K562 (cell line): Measurements from ENCODE around the gene UBE2L6. TPM values are rescaled to one million over a fixed set of nuclear protein-coding genes. Genes with fewer than 3 reads are reported as not detected.

Experiments used
- DDX20 ChIP-seq: fragments of 450-650 bp; IDR thresholded peaks from 2 replicates; pipeline ENCODE4 v1.6.1; 2016; ENCODE audit warnings: missing genetic modification characterization, low read depth, mild to moderate bottlenecking, missing compliant biosample characterization, moderate library complexity
- EHMT2 ChIP-seq: fragments of 450-650 bp; IDR thresholded peaks from 2 replicates; pipeline ENCODE4 v1.6.1; 2018; ENCODE audit warnings: antibody characterized with exemption
- ETV6 ChIP-seq, 3 experiments: fragments of 150-350 bp in 1 of 3; sonication (generic) in 1 of 3; formaldehyde crosslinking in 1 of 3; IDR thresholded peaks; 2 replicates each; pipeline versions ENCODE4 v1.6.1 to v1.8.0; 2014 to 2022; ENCODE audit warnings: borderline replicate concordance in 2 of 3, low read depth in 2 of 3, antibody characterized with exemption in 1 of 3, low read length in 1 of 3, mild to moderate bottlenecking in 1 of 3, missing genetic modification reagents in 1 of 3
- KDM1A ChIP-seq, 2 experiments: fragments of 450-650 bp; IDR thresholded peaks; 2 replicates each; pipeline ENCODE4 v1.6.1; 2016; ENCODE audit warnings: mild to moderate bottlenecking in 2 of 2
- SIX5 ChIP-seq, 2 experiments: IDR thresholded peaks; 2 replicates each; pipeline ENCODE4 v1.6.1; 2011; ENCODE audit warnings: low read length in 2 of 2, borderline replicate concordance in 1 of 2, low read depth in 1 of 2, mild to moderate bottlenecking in 1 of 2, moderate library complexity in 1 of 2; ENCODE audit not compliant: insufficient read depth in 1 of 2
- SLC30A9 ChIP-seq: fragments of 250-450 bp; sonication (Bioruptor Pico); IDR thresholded peaks from 2 replicates; pipeline ENCODE4 v1.8.0; 2022; ENCODE audit warnings: mild to moderate bottlenecking, moderate library complexity
- TAL1 ChIP-seq: fragments of 450-650 bp; IDR thresholded peaks from 2 replicates; pipeline ENCODE4 v1.6.1; 2016; ENCODE audit warnings: mild to moderate bottlenecking
- TEAD1 ChIP-seq, 2 experiments: fragments of 450-650 bp in 1 of 2; sonication (generic) in 1 of 2; formaldehyde crosslinking; IDR thresholded peaks; 2 replicates each; pipeline versions ENCODE4 v1.4.0 to v1.8.0; 2020 to 2022; ENCODE audit warnings: mild to moderate bottlenecking in 2 of 2, missing genetic modification reagents in 1 of 2
- TEAD4 ChIP-seq, 2 experiments: sonication (generic) in 1 of 2; formaldehyde crosslinking in 1 of 2; IDR thresholded peaks; 2 replicates each; pipeline versions ENCODE4 v1.6.1 to v1.8.0; 2012 to 2022; ENCODE audit warnings: borderline replicate concordance in 1 of 2, inconsistent platforms in 1 of 2, low read length in 1 of 2, mild to moderate bottlenecking in 1 of 2, missing genetic modification reagents in 1 of 2
- ZC3H11A ChIP-seq: IDR thresholded peaks from 2 replicates; pipeline ENCODE4 v1.6.1; 2012; ENCODE audit warnings: low read depth, low read length, improper control_type of control experiment
- ZNF197 ChIP-seq: fragments of 200-800 bp; sonication (Bioruptor generic); IDR thresholded peaks from 2 replicates; pipeline ENCODE4 v1.6.1; 2016; ENCODE audit warnings: low read depth, missing genetic modification characterization, missing compliant biosample characterization
- ZNF263 ChIP-seq: sonication (generic); formaldehyde crosslinking; IDR thresholded peaks from 2 replicates; pipeline ENCODE4 v1.8.0; 2022; ENCODE audit warnings: mild to moderate bottlenecking, missing genetic modification reagents, borderline replicate concordance
- ZNF282 ChIP-seq: sonication (generic); formaldehyde crosslinking; IDR thresholded peaks from 2 replicates; pipeline ENCODE4 v1.8.1; 2023; ENCODE audit warnings: missing genetic modification reagents
- ZNF57 ChIP-seq: fragments of 450-650 bp; formaldehyde crosslinking; IDR thresholded peaks from 2 replicates; pipeline ENCODE4 v1.4.0; 2020; ENCODE audit warnings: mild to moderate bottlenecking, moderate library complexity
- ZNF717 ChIP-seq: fragments of 250-450 bp; sonication (Bioruptor Pico); IDR thresholded peaks from 2 replicates; pipeline ENCODE4 v1.5.0; 2021
- polyA plus RNA-seq, 8 experiments: library from polyadenylated mRNA; depleted of rRNA in 4 of 8; stranded (reverse) in 5 of 8; unstranded in 3 of 8; fragments of >200 nt; fragmentation: Nextera tagmentation in 2 of 8; fragmentation: Illumina TruSeq in 1 of 8; extraction: Ambion mirVana in 2 of 8; extraction: Trizol in 1 of 8; gene quantifications; 2 replicates each; pipeline versions ENCODE4 v1.2.1 to v1.2.3, GENCODE V29; 2011 to 2014; ENCODE audit warnings: inconsistent platforms in 1 of 8, missing spikeins in 1 of 8
- total RNA-seq, 7 experiments: library from RNA; depleted of rRNA in 6 of 7; stranded (reverse); fragments of >200 nt in 6 of 7; fragmentation: Illumina TruSeq in 2 of 7; extraction: Trizol in 2 of 7; gene quantifications; 2 replicates each; pipeline versions ENCODE4 v1.2.1 to v1.2.3, GENCODE V29; 2011 to 2021; ENCODE audit warnings: low replicate concordance in 1 of 7
- TF ChIP-seq, protein P1 (sequence below): fragments of 200-800 bp; sonication (Bioruptor generic); IDR thresholded peaks from 2 replicates; pipeline ENCODE4 v1.6.1; 2017; ENCODE audit warnings: missing genetic modification characterization, missing compliant biosample characterization
- TF ChIP-seq, protein P2 (sequence below): fragments of 250-450 bp; sonication (Bioruptor Pico); IDR thresholded peaks from 2 replicates; pipeline ENCODE4 v1.4.0; 2020; ENCODE audit warnings: borderline replicate concordance

UBE2L6 gene
- total and polyA plus RNA-seq, 9 of the 15 experiments (the other 6 are each of a cell fraction or from before 2014, with no cell fraction given) = 5.9 to 24.9 (median 9.7) TPM

DNA sequence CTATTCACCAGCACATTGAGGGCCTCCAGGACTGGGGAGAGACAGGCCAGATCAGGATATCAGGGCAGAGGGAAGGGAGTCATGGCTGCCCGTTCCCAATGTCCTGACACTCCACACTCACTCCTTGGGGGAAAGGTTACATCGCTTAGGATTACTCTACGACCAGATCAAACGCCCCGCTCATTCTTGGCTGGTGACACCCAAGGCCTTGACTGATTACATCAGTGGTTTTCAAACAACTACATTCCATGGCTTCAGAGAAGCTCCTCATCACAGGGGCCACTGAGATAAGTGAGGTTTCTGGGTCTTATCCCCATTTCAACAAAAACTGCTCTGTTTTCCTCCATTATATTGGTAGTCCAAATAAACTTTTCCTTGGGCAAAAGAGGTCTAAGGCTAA, 15.0 kb downstream of the UBE2L6 start (continued):
- TF ChIP-seq ETV6 (IDR thresholded peaks at IDR 0.05; ENCODE audit: borderline replicate concordance in 1 of 2, low read depth in 2 of 2, low read length in 1 of 2) (no peak), ETV6 (CRISPR knock-in tag; IDR thresholded peaks at IDR 0.05; ENCODE audit: borderline replicate concordance) (no peak), TAL1 (no peak), TEAD1 (CRISPR knock-in tag; IDR thresholded peaks at IDR 0.05) (peak in 1 of 2 experiments; percentile 77; a peak in 2 of 4 replicates), EHMT2 (no peak), ZNF717 (no peak), ZNF263 (CRISPR knock-in tag) (no peak), SLC30A9 (CRISPR knock-in tag) (no peak), SIX5 (IDR thresholded peaks at IDR 0.05; ENCODE audit: borderline replicate concordance in 1 of 2, insufficient read depth in 1 of 2, low read depth in 1 of 2, low read length in 2 of 2) (no peak), TEAD4 (IDR thresholded peaks at IDR 0.05; ENCODE audit: low read length) (0 out of 2 replicates have a peak, but pooled peaks have one; percentile 45), TEAD4 (CRISPR knock-in tag; IDR thresholded peaks at IDR 0.05; ENCODE audit: borderline replicate concordance) (no peak), ZC3H11A (no peak), DDX20 (tag) (no peak), ZNF57 (no peak), ZNF197 (CRISPR knock-in tag) (no peak), ZNF282 (CRISPR knock-in tag) (no peak), KDM1A (IDR thresholded peaks at IDR 0.05) (no peak)
- TF ChIP-seq, protein P1, sequence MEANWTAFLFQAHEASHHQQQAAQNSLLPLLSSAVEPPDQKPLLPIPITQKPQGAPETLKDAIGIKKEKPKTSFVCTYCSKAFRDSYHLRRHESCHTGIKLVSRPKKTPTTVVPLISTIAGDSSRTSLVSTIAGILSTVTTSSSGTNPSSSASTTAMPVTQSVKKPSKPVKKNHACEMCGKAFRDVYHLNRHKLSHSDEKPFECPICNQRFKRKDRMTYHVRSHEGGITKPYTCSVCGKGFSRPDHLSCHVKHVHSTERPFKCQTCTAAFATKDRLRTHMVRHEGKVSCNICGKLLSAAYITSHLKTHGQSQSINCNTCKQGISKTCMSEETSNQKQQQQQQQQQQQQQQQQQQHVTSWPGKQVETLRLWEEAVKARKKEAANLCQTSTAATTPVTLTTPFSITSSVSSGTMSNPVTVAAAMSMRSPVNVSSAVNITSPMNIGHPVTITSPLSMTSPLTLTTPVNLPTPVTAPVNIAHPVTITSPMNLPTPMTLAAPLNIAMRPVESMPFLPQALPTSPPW (CRISPR knock-in tag) = no peak
- TF ChIP-seq, protein P2, sequence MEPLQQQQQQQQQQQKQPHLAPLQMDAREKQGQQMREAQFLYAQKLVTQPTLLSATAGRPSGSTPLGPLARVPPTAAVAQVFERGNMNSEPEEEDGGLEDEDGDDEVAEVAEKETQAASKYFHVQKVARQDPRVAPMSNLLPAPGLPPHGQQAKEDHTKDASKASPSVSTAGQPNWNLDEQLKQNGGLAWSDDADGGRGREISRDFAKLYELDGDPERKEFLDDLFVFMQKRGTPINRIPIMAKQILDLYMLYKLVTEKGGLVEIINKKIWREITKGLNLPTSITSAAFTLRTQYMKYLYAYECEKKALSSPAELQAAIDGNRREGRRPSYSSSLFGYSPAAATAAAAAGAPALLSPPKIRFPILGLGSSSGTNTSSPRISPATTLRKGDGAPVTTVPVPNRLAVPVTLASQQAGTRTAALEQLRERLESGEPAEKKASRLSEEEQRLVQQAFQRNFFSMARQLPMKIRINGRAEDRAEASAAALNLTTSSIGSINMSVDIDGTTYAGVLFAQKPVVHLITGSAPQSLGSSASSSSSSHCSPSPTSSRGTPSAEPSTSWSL (CRISPR knock-in tag) = no peak
